ENCODE measurements around the gene GJA5.
"Not testable (repeated sequence)": the region's sequence is repeated elsewhere in the genome, so short reads cannot be mapped to it uniquely, and the experiment has no call there.

The GJA5 gene

GRCh38 chr1:147762233-147763024 is 2.0 kb upstream of the GJA5 start:
- no peak for DNase-seq (ENCODE audit: low spot score)

GRCh38 chr1:147758379-147759100 is 1.9 kb downstream of the GJA5 start:
- no peak for DNase-seq (ENCODE audit: low spot score)

GRCh38 chr1:147757015-147757990 is 3.1 kb downstream of the GJA5 start:
- no peak for DNase-seq (ENCODE audit: low spot score)

- DNase-seq (ENCODE audit: low spot score), result no peak
Measured at GRCh38 chr1:147756341-147756740, 4.1 kb downstream of the GJA5 start.

- no peak for DNase-seq (ENCODE audit: low spot score)
Measured at GRCh38 chr1:147754661-147755060, 5.7 kb downstream of the GJA5 start.

GRCh38 chr1:147753081-147753480 is 7.3 kb downstream of the GJA5 start:
- DNase-seq (ENCODE audit: low spot score), result no peak

GRCh38 chr1:147752511-147752910 is 7.9 kb downstream of the GJA5 start:
- no peak for DNase-seq (ENCODE audit: low spot score)

GRCh38 chr1:147751346-147751745 is 9.1 kb downstream of the GJA5 start:
- DNase-seq (ENCODE audit: low spot score), result no peak

- no peak for DNase-seq (ENCODE audit: low spot score)
Measured at GRCh38 chr1:147750618-147751217, 9.7 kb downstream of the GJA5 start.

- DNase-seq (ENCODE audit: low spot score), result no peak
Measured at GRCh38 chr1:147749792-147750191, 10.6 kb downstream of the GJA5 start.

- DNase-seq (ENCODE audit: low spot score), result no peak
Measured at GRCh38 chr1:147748676-147749350, 11.6 kb downstream of the GJA5 start.

GRCh38 chr1:147747966-147748365 is 12.4 kb downstream of the GJA5 start:
- DNase-seq (ENCODE audit: low spot score), result no peak

- no peak for DNase-seq (ENCODE audit: low spot score)
Measured at GRCh38 chr1:147745271-147745670, 15.1 kb downstream of the GJA5 start.

GRCh38 chr1:147741065-147741464 is 19.3 kb downstream of the GJA5 start:
- DNase-seq (ENCODE audit: low spot score), result no peak

GRCh38 chr1:147740391-147740790 is 20.0 kb downstream of the GJA5 start:
- DNase-seq (ENCODE audit: low spot score), result no peak

- DNase-seq (ENCODE audit: low spot score), result no peak
Measured at GRCh38 chr1:147738739-147739476, 21.5 kb downstream of the GJA5 start.

GRCh38 chr1:147738129-147738528 is 22.3 kb downstream of the GJA5 start:
- no peak for DNase-seq (ENCODE audit: low spot score)

GRCh38 chr1:147736883-147737282 is 23.5 kb downstream of the GJA5 start:
- DNase-seq (ENCODE audit: low spot score), result no peak

GRCh38 chr1:147735423-147735822 is 25.0 kb downstream of the GJA5 start:
- no peak for DNase-seq (ENCODE audit: low spot score)

GRCh38 chr1:147734291-147734841 is 26.0 kb downstream of the GJA5 start:
- not testable (repeated sequence) for DNase-seq (ENCODE audit: low spot score)

Measured in activated CD4-positive, alpha-beta T cell treated with anti-CD3 and anti-CD28 coated beads, Interleukin-2, Interleukin-4, amounts not matched to agents 100 ng/mL and 50 ng/mL, durations not matched to agents 16 hours and 8 hours (primary cell).